IPS DF 6.9 (cell line): Measurements from ENCODE around the gene ZPBP.
A peak's percentile ranks its signal among the peaks of the same experiment; 100 is the strongest.

ENCODE experiments used
- DNase-seq: peaks from one replicate; pipeline ENCODE4 v3.0.0-alpha.2; 2013; ENCODE audit warnings: low read depth, low spot score
- H3K27ac ChIP-seq: one replicate; pipeline ENCODE4 v1.5.1; 2013; ENCODE audit warnings: low read length, control low read depth
- H3K27me3 ChIP-seq: 2 replicates; pipeline ENCODE4 v1.6.1; 2013; ENCODE audit warnings: mild to moderate bottlenecking, low read length; ENCODE audit not compliant: control insufficient read depth, insufficient read depth
- H3K36me3 ChIP-seq: 2 replicates; pipeline ENCODE4 v1.6.1; 2013; ENCODE audit warnings: low read length; ENCODE audit not compliant: control insufficient read depth, insufficient read depth
- H3K4me1 ChIP-seq: 2 replicates; pipeline ENCODE4 v1.6.1; 2013; ENCODE audit warnings: low read length; ENCODE audit not compliant: control insufficient read depth, insufficient read depth
- H3K4me3 ChIP-seq: 2 replicates; pipeline ENCODE4 v1.5.1; 2013; ENCODE audit warnings: mild to moderate bottlenecking, low read length
- H3K9me3 ChIP-seq: 2 replicates; pipeline ENCODE4 v1.6.1; 2013; ENCODE audit warnings: low read length, inconsistent platforms; ENCODE audit not compliant: control insufficient read depth, insufficient read depth
- WGBS: extraction: QIAGEN DNeasy Blood & Tissue Kit; methylation state at CpG from one replicate; pipeline ENCODE4 v1.1.7; 2013; ENCODE audit warnings: mixed read lengths, missing lambda C conversion rate; ENCODE audit not compliant: insufficient read length, insufficient coverage; 5-methylcytosine and 5-hydroxymethylcytosine counted together

Gene ZPBP

GRCh38 chr7:50101873-50102272, 8.8 kb upstream of the ZPBP start:
- DNase-seq, result no peak
- H3K4me3 ChIP-seq, result no peak overlapping the region
- WGBS, result no CpG with 5 or more reads among the region's 15 CpGs
- no peaks in the 10 kb centered on the region for H3K4me1 ChIP-seq
- no peaks in the 10 kb centered on the region for H3K27me3 ChIP-seq
- no peak overlapping the region for H3K27ac ChIP-seq
- no peaks in the 10 kb centered on the region for H3K36me3 ChIP-seq
- H3K9me3 ChIP-seq, result no peaks in the 10 kb centered on the region

DNA sequence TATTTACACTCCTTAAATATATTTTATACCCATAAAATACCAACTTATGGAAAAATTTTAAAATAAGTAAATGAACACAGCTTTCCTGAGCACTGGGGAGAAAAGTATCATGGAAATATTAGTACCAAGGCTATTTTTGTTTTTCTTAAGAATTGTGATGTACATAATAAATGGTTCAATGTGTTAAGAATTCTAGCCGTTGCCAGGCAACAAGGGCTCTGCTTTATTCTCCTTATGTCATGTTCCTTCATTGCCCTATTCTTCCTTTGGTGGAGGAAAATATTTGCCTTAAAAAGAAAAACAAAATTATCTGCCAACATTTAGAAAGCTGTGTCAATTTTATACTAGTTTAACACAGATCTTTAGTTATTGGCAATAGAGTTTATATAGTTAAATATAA, 2.6 kb upstream of the ZPBP start:
- H3K4me3 ChIP-seq, result no peak overlapping the region
- H3K27ac ChIP-seq, result no peak overlapping the region
- H3K4me1 ChIP-seq, result peaks cover 2% of the 10 kb centered on the region; the same call in 1 of the 2 replicates
- no peaks in the 10 kb centered on the region for H3K27me3 ChIP-seq
- no peak for DNase-seq
- WGBS, result no CpG with 5 or more reads among the region's 1 CpG
- H3K36me3 ChIP-seq, result no peaks in the 10 kb centered on the region
- H3K9me3 ChIP-seq, result no peaks in the 10 kb centered on the region

GRCh38 chr7:50088463-50089129, 4.5 kb downstream of the ZPBP start:
- Histone ChIP-seq H3K4me3 (no peak overlapping the region), H3K4me1 (peaks cover 2% of the 10 kb centered on the region; the same call in 1 of the 2 replicates), H3K9me3 (no peaks in the 10 kb centered on the region), H3K27me3 (no peaks in the 10 kb centered on the region), H3K27ac (no peak overlapping the region), H3K36me3 (no peaks in the 10 kb centered on the region)
- no peak for DNase-seq
- no CpG with 5 or more reads among the region's 2 CpGs for WGBS

- DNase-seq, result no peak
- Histone ChIP-seq H3K36me3 (no peaks in the 10 kb centered on the region), H3K4me3 (no peak overlapping the region), H3K9me3 (no peaks in the 10 kb centered on the region), H3K27ac (no peak overlapping the region), H3K4me1 (no peaks in the 10 kb centered on the region), H3K27me3 (no peaks in the 10 kb centered on the region)
- no CpG with 5 or more reads among the region's 5 CpGs for WGBS
Observed at GRCh38 chr7:50085344-50085743, 7.7 kb downstream of the ZPBP start.

GRCh38 chr7:50073093-50073492, 20.0 kb downstream of the ZPBP start:
- no peaks in the 10 kb centered on the region for H3K27me3 ChIP-seq

DNA sequence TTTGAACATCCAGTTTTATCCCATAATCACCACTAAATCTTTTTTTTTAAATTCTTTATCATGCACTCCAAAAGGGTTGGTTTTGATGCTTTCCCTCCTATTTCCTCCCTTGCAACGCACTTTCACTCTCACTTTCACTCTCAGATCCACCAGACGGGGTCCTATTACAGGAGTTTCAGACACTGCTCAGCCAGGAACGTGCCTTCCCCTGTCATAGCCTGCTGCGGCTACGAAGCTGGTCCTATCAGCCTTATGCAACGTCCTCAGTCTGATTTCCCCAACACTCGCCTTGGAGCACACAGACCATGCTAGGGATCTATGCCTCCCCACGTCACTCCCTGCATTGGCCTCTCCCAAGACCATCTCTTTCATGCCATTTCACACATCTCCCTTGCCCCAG, 23.4 kb downstream of the ZPBP start:
- no CpG with 5 or more reads among the region's 8 CpGs for WGBS
- peak; percentile 16 for DNase-seq
- H3K4me3 ChIP-seq, result no peak overlapping the region

More at GRCh38 chr7:50073093-50073492, 20.0 kb downstream of the ZPBP start:
- no peaks in the 10 kb centered on the region for H3K36me3 ChIP-seq
- peaks cover 2% of the 10 kb centered on the region for H3K9me3 ChIP-seq
- H3K4me3 ChIP-seq, result no peak overlapping the region
- DNase-seq, result no peak
- no peak overlapping the region for H3K27ac ChIP-seq
- peaks cover 3% of the 10 kb centered on the region; the same call in 1 of the 2 replicates for H3K4me1 ChIP-seq

DNA sequence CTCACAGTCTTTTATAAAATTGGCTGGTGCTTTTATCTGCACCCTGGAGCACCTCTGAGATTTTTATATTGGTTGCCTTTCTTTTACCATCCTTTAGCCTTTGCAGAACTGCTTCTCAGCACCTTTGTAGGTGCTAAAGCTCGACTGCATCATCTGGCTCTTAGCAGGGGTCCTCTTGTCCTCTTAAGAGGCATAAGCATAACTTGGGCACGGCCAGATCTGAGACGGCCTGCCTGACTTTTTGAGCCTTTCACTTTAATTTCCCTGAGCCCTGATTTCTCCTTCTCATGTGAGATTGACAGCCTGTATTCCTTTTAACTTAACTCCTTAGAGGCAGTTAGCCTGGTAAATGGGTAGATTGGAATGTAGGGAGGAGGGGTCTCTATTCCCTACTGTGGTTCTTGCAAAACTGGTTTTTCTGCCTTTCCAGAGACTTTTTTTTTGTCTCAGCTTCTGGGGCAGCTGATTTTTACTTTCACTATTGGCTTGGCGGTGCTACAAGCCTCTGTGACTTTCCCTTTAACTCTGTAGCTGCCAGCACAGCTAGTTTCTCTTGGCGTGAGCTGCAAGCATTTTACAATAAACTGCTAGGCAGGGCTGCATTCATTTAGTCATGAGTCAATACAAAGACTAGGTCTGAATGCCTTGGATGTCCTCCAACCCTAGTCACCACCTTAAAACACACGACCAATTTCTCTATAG, 24.0 kb downstream of the ZPBP start:
- Histone ChIP-seq H3K9me3 (peaks cover 2% of the 10 kb centered on the region), H3K36me3 (no peaks in the 10 kb centered on the region), H3K27me3 (no peaks in the 10 kb centered on the region), H3K4me3 (no peak overlapping the region), H3K27ac (no peak overlapping the region), H3K4me1 (peaks cover 3% of the 10 kb centered on the region; the same call in 1 of the 2 replicates)
- peak; percentile 55 for DNase-seq
- no CpG with 5 or more reads among the region's 6 CpGs for WGBS

More for the DNA sequence above, 23.4 kb downstream of the ZPBP start:
- no peak overlapping the region for H3K27ac ChIP-seq
- H3K9me3 ChIP-seq, result peaks cover 2% of the 10 kb centered on the region
- H3K36me3 ChIP-seq, result no peaks in the 10 kb centered on the region
- H3K27me3 ChIP-seq, result no peaks in the 10 kb centered on the region
- H3K4me1 ChIP-seq, result peaks cover 3% of the 10 kb centered on the region; the same call in 1 of the 2 replicates

GRCh38 chr7:50068026-50068425, 25.0 kb downstream of the ZPBP start:
- WGBS, result no CpG with 5 or more reads among the region's 2 CpGs
- Histone ChIP-seq H3K9me3 (peaks cover 2% of the 10 kb centered on the region), H3K27ac (no peak overlapping the region), H3K4me3 (no peak overlapping the region), H3K4me1 (peaks cover 3% of the 10 kb centered on the region; the same call in 1 of the 2 replicates), H3K36me3 (no peaks in the 10 kb centered on the region), H3K27me3 (no peaks in the 10 kb centered on the region)
- DNase-seq, result peak; percentile 0

DNA sequence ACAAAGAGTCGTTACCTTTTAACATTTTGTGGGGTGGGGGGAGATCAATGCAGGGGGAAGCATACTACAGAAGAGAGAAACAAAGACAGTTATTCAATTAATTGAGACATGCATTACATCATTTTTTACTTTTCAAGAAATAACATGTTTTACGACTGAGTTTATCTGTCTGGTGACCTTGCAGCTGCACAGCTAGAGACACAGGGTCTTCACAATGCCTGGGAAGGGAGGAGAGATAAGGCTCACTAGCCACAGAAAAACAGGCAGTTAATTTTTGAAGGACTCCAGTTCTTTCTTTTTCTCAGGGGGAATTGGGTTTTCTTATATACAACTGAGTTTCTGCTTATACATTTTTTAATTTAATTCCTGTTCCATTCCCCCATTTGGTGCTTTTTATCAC, 30.1 kb downstream of the ZPBP start:
- Histone ChIP-seq H3K4me3 (no peak overlapping the region), H3K9me3 (no peaks in the 10 kb centered on the region), H3K27me3 (no peaks in the 10 kb centered on the region), H3K36me3 (no peaks in the 10 kb centered on the region), H3K4me1 (no peaks in the 10 kb centered on the region), H3K27ac (no peak overlapping the region)
- no peak for DNase-seq
- no CpG with 5 or more reads among the region's 2 CpGs for WGBS

GRCh38 chr7:50056131-50056530, 36.9 kb downstream of the ZPBP start:
- no peak overlapping the region for H3K27ac ChIP-seq
- no peaks in the 10 kb centered on the region for H3K36me3 ChIP-seq
- no CpG with 5 or more reads among the region's 1 CpG for WGBS
- H3K4me1 ChIP-seq, result no peaks in the 10 kb centered on the region
- H3K27me3 ChIP-seq, result no peaks in the 10 kb centered on the region
- no peak overlapping the region for H3K4me3 ChIP-seq
- H3K9me3 ChIP-seq, result no peaks in the 10 kb centered on the region
- no peak for DNase-seq
